Bronchial epithelial cell (primary cell): Measurements from ENCODE around the gene SPPL3. TPM values are rescaled to one million over a fixed set of nuclear protein-coding genes. Genes with fewer than 3 reads are reported as not detected.

ENCODE experiments used
- DNase-seq: peaks from one replicate; pipeline ENCODE4 v3.0.0-alpha.2; 2010; ENCODE audit warnings: low read depth
- FAIRE-seq: peaks from 2 replicates; lab custom pipeline; 2011; peaks lifted over from hg19 to GRCh38; lab: Jason Lieb, UNC
- H3K27me3 ChIP-seq: 2 replicates; pipeline ENCODE4 v1.5.1; 2011; ENCODE audit warnings: low read length; ENCODE audit not compliant: control insufficient read depth, insufficient read depth
- H3K36me3 ChIP-seq: 2 replicates; pipeline ENCODE4 v1.5.1; 2011; ENCODE audit warnings: low read length; ENCODE audit not compliant: control insufficient read depth, insufficient read depth
- H3K4me3 ChIP-seq: 2 replicates; pipeline ENCODE4 v1.5.1; 2011; ENCODE audit warnings: mild to moderate bottlenecking, low read depth, low read length, control low read depth
- CTCF ChIP-seq: IDR thresholded peaks from 2 replicates; pipeline ENCODE4 v1.5.1; 2011; ENCODE audit warnings: mild to moderate bottlenecking, moderate library complexity, low read length, control low read depth, inconsistent platforms; ENCODE audit not compliant: insufficient read depth, severe bottlenecking
- total RNA-seq: library from RNA; depleted of rRNA; stranded (reverse); fragments of >200 nt; gene quantifications from 2 replicates; pipeline ENCODE4 v1.2.1, GENCODE V29; 2014

The SPPL3 gene
- total RNA-seq, 1 donor from 2014 or later: 4.2 TPM

GRCh38 chr12:120861074-120861795 is 42.9 kb downstream of the SPPL3 start:
- Histone ChIP-seq H3K27me3 (no peaks in the 10 kb centered on the region), H3K36me3 (no peaks in the 10 kb centered on the region), H3K4me3 (no peak overlapping the region)
- FAIRE-seq (no peak), DNase-seq (no peak)
- TF ChIP-seq CTCF: no peak

- H3K4me3 ChIP-seq: no peak overlapping the region
- no peak for TF ChIP-seq CTCF
- H3K36me3 ChIP-seq: no peaks in the 10 kb centered on the region
- DNase-seq: no peak
- no peak for FAIRE-seq
- no peaks in the 10 kb centered on the region for H3K27me3 ChIP-seq
These were observed 45.7 kb downstream of the SPPL3 start for GRCh38 chr12:120858306-120859088.

- DNase-seq (peak; percentile 29), FAIRE-seq (peak; percentile 70)
These were observed 47.2 kb downstream of the SPPL3 start for GRCh38 chr12:120856980-120857379.

GRCh38 chr12:120855823-120856588 is 48.2 kb downstream of the SPPL3 start:
- DNase-seq (no peak), FAIRE-seq (no peak)
- no peak overlapping the region for H3K4me3 ChIP-seq
- no peaks in the 10 kb centered on the region for H3K27me3 ChIP-seq
- no peak for TF ChIP-seq CTCF
- no peaks in the 10 kb centered on the region for H3K36me3 ChIP-seq

More at GRCh38 chr12:120856980-120857379, 47.2 kb downstream of the SPPL3 start:
- TF ChIP-seq CTCF: peak; percentile 46
- no peak overlapping the region for H3K4me3 ChIP-seq
- no peaks in the 10 kb centered on the region for H3K27me3 ChIP-seq
- H3K36me3 ChIP-seq: no peaks in the 10 kb centered on the region

- no peak for FAIRE-seq
- no peaks in the 10 kb centered on the region for H3K36me3 ChIP-seq
- no peak for TF ChIP-seq CTCF
- H3K27me3 ChIP-seq: no peaks in the 10 kb centered on the region
- H3K4me3 ChIP-seq: no peak overlapping the region
- DNase-seq: no peak
These were observed 49.4 kb downstream of the SPPL3 start for GRCh38 chr12:120854804-120855203.
